ENCODE results near the gene CPNE5.
"Not testable (repeated sequence)": the region's sequence is repeated elsewhere in the genome, so short reads cannot be mapped to it uniquely, and the experiment has no call there.

Gene CPNE5

DNA sequence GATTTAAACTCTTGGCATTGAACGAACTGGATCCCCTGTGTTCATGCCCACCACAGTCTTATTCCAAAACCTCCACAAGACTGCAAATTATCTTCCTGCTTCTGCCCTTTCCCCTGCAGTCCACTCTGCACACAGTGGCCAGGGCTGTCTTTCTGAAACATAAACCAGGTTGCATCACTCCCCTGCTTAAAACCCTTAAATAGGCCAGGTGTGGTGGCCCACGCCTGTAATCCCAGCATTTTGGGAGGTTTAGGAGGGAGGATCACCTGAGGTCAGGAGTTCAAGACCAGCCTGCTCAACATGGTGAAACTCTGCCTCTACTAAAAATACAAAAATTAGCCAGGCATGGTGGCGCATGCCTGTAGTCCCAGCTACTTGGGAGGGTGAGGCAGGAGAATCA is 26.2 kb downstream of the CPNE5 start:
- DNase-seq, result not testable (repeated sequence)

DNA sequence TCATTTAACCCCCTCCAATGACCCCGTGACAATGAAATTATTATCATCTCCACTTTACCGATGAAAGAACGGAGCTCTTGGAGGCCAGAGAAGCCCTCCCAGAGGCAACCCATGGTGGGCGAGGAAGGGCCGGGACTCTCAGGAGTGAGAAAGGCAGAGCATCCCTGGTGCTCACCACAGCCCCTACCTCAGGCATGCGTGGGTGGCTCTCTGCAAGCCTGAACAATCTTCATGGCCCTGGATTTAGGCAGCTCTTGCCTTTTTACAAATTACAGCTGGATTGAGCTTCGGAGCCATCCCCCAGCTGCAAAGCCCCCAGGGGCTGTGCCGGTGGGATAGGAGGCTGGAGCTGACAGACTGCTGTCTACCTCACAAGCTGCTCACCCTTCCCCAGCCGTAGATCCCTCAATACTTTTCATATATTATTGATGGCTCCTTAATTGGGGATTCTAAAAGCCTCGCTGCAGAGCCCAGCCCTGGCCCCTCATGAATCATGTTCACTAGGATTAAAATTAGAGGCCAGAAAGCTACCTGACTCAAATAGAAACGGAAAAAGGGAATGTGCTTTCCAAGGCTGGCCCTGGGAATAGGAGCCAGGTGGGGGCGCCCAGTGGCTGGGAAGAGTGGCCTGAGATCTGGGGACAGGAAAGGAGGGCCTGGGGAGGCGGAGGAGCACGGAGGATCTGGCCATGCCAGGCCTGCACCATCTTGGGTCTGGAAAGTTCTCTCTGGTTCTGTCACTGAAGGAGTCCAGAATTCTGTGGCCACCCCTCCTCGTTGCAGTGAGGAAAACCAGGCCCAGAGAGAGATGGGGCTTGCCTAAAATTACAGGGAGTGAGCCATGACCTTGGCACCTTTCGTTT is 29.1 kb downstream of the CPNE5 start:
- no peak for DNase-seq

DNA sequence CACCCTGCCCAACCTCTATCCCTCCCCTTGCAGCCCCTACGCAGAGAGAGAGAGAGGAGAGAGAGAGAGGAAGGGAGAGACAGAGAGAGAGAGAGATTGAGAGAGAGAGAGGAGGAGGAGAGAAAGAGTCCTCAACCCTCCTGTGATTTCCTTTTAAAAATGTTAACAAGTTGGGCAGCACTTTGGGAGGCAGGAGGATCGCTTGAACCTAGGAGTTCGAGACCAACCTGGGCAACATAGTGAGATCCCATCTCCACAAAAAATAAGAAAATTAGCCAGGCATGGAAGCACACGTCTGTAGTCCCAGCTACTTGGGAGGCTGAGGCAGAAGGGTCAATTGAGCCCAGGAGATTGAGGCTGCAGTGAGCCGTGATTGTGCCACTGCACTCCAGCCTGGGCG is 30.1 kb downstream of the CPNE5 start:
- DNase-seq, result no peak

- no peak for DNase-seq
These were observed 30.6 kb downstream of the CPNE5 start for GRCh38 chr6:36808634-36809033.

- DNase-seq, result no peak
These were observed 31.5 kb downstream of the CPNE5 start for GRCh38 chr6:36807750-36808149.

- DNase-seq, result no peak
These were observed 32.1 kb downstream of the CPNE5 start for GRCh38 chr6:36807143-36807542.

- DNase-seq, result no peak
These were observed 33.3 kb downstream of the CPNE5 start for GRCh38 chr6:36805917-36806316.

DNA sequence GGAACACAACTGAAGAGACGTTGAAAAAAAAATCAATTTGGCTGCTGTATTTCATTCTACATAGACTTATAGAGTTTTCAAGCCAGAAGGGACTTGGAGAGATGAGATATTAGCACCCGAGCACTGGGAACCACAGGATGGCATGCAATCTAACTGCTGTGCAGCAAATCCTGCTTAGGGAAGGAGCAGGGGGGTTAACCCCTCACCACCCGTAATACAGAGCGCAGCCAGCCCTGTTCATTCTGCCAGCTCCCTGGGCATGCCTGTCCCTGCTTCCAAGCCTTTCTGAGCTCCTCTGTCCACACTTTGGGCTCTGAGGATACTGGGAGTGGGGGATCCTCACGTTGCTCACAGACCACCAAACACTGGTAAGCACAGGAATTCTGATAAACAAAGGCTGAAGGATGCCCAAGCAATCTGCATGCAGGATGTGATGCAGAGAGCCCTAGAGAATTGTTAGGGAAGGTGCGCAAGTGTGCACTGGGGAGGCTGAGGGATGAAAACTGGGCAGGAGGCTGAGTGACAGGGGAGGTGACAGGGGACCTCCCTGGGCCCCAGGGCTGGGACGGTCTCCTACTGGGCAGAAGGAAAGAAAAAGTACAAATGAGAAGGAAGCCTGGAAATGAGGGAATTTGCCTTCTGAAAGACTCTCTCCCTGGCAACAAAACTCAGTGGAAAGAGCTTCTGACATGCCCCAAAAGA is 34.0 kb downstream of the CPNE5 start:
- no peak for DNase-seq

DNA sequence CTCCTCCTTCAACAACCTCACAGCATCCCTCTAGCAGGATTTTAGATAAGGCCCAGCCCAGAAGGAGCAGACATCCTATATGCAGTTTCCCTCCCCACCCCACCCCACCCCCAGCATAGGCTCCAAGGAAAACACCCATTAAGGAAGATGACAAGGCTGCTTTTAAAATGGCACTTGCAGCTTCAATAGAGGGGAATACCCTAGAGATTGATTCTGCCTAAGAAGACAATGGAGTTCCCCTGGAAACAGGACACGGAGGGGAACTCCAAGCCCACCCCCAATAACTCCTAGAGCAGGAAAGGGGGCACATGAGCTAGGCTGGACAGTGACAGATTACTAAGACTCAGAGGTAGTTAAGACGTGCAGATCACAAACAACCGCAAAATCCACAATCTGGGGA is 34.7 kb downstream of the CPNE5 start:
- no peak for DNase-seq

DNA sequence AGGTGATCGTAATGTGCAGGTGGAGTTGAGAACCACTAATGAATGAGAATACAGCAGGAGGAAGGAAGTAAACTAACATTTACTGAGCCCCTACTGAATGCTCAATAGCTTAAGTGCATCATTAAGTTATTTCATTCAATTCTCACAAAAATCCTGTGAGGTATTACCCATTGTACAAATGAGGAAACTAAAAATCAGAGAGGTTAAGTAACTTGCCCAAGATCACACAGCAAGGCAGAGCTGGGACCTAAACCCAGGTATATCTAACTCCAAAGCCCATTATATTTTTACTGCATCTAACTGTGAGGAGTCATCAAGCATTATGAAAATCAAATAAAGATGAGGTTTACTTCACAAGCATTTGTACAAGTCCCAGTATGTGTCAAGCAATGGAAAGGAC is 35.3 kb downstream of the CPNE5 start:
- no peak for DNase-seq

DNA sequence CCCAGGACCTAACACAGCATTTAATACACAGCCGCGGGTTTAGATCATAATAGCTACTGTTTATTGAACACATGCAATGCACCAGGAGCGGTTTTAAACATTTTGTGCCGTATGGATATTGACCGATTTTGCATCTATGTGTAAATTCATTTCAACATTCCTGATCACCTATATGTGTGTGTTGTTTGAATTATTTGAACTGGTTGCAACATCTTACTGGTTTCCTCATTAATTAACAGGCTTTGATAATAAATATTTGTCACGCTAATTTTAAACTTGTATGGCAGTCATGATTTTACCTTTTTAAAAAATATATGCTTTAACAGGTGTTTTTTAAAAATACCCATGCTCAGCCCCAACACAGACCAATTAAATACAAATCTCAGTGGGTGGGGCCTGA is 35.8 kb downstream of the CPNE5 start:
- DNase-seq, result no peak

- no peak for DNase-seq
These were observed 38.8 kb downstream of the CPNE5 start for GRCh38 chr6:36800223-36801076.

- DNase-seq, result no peak
These were observed 40.4 kb downstream of the CPNE5 start for GRCh38 chr6:36798852-36799251.

DNA sequence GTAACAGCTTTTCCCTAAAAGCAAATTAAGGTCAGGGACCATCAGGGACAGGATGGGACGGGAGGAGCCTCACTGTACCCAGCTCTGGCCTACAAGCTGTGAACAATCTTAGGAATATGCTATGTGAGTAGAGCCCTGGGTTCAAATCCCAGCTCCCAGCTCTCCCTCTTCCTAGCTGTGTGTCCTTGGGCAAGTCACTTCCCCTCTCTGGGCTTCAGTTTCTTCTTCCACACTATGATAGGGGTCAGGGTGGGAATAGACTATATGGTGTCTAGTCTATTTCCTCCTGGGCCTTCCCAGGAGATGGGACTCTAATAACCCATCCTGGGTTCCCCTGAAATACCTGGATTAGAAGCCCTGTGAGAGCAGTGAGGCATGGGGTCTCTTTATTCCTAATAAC is 41.6 kb downstream of the CPNE5 start:
- DNase-seq, result no peak

- no peak for DNase-seq
These were observed 42.2 kb downstream of the CPNE5 start for GRCh38 chr6:36797055-36797454.

- DNase-seq, result no peak
These were observed 44.6 kb downstream of the CPNE5 start for GRCh38 chr6:36794713-36795065.

DNA sequence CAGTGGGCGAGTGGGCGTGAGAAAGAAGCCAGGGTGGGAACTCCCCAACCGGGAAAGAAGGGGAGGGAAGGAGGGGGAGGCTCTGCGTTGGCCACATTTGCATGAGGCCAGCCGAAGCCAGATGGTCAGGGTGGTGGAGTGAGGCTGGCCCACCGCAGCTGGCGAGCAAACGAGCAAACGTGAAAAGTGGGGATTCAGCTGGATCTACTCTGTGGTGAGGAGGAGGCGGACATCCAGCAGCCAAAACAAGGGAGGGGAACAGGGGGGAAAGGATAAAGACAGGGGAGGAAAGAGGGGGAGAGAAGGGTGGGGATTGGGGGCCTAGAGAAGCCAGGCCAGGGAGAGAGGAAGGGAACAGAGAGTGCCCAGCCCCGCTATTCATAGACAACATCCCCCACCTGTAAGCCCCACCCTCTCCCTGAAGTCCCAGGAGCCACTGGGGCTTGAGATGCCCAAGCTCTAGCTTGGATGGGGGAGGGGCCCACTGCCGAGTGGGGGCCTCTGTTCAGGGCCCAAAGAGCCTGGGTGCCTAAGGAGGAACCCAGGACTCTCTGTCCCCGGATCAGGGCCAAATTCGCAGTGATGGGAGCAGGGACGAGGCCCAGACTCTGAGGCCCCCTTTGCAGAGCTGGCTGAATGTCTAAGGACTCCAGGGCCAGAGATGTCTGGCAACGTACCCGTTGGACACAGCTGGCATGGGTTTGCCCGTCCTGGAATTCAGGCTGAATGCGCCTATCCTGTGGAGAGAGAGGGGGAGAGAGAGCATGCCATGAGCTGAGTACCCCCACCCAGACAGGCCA is 45.1 kb downstream of the CPNE5 start:
- DNase-seq, result no peak

DNA sequence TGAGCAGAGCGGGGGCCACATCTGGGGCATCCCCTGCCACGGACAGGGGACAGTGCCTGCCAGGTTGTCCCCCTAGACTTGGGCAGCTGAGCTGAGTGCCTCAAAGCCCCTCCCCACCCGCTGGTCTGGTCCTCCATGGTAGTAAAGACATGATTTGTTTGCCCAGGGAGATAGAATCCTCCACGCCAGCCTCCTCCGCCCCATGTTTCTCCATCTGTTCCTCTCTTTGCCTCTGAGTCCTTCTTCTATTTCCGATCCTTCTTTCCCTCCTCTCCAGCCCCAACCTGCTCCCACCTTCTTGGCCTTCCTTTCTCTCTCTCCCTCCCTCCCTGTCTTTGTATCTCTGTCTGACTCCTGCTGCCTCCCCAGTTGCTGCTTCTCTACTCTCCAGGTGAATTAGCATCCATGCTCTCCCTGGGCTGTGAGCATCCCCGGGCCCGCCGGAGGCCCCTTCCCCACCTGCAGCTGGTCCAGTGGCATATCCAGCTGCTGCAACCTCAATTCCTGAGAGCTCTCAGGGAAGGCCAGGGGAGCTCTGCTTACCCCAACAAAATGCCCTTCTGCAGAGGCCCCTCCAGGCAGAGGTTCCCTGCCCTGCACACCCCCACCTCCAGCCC is 45.8 kb downstream of the CPNE5 start:
- DNase-seq, result no peak

GRCh38 chr6:36791521-36792135 is 47.6 kb downstream of the CPNE5 start:
- DNase-seq, result no peak

DNA sequence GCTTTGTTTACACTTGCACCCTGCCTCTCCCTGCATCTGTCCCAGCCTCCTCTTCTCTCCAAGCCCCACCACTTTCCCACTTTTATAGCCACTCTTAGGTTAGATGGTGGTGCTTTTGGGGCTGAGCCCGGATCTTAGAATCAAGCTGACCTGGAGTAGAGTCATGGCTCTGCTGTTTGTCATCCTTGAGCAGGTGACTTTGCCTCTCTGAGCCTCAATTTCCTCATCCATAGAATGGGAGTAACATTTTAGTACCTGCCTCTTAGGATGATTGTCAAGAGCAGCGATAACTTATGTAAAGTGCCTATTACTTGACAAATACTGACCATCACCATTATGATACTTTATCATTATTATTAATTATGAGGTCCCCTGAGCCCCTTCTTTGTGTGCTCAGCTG is 48.2 kb downstream of the CPNE5 start:
- DNase-seq, result no peak

GRCh38 chr6:36788768-36789167 is 50.5 kb downstream of the CPNE5 start:
- no peak for DNase-seq

DNA sequence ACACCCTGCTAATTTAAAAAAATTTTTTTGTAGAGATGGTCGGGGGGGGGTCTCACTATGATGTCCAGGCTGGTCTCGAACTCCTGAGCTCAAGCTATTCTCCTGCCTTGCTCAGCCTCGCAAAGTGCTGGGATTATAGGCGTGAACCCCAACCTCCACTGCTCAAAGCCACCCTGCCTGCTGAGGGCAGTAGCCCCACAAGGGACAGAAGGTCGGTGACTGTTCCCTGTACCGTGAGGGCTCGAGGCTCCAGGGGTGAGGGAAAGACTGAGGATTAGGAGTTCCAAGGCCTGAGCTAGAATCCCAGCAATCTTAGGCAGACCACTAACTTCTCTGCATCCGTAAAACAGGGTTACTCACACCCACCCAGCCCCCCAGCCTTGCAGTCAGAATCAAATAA is 51.1 kb downstream of the CPNE5 start:
- no peak for DNase-seq

Measured in cortex of kidney (tissue), 1 donor.